C1 segment of cervical spinal cord (tissue), 14 donors: ENCODE data around the gene ARHGAP22.
"Not testable (repeated sequence)": the region's sequence is repeated elsewhere in the genome, so short reads cannot be mapped to it uniquely, and the experiment has no call there.

Experiments used
- DNase-seq, 14 donors: peaks; one replicate each; lab custom pipeline; 2025; lab: John Stamatoyannopoulos, UW

Gene ARHGAP22

GRCh38 chr10:48431871-48432270, 173.0 kb downstream of the ARHGAP22 start:
- DNase-seq = no peak

- DNase-seq = no peak
Measured at GRCh38 chr10:48430402-48430993, 174.4 kb downstream of the ARHGAP22 start.

GRCh38 chr10:48429309-48429708, 175.6 kb downstream of the ARHGAP22 start:
- no peak for DNase-seq

- DNase-seq = no peak
Measured at GRCh38 chr10:48428896-48429295, 176.0 kb downstream of the ARHGAP22 start.

GRCh38 chr10:48423884-48424283, 181.0 kb downstream of the ARHGAP22 start:
- no peak for DNase-seq

- not testable (repeated sequence) for DNase-seq
Measured at GRCh38 chr10:48421862-48422261, 183.0 kb downstream of the ARHGAP22 start.

- DNase-seq = no peak
Measured at GRCh38 chr10:48419714-48420113, 185.2 kb downstream of the ARHGAP22 start.

- no peak for DNase-seq
Measured at GRCh38 chr10:48418189-48418788, 186.6 kb downstream of the ARHGAP22 start.

GRCh38 chr10:48417374-48417773, 187.5 kb downstream of the ARHGAP22 start:
- DNase-seq = no peak

GRCh38 chr10:48416584-48417232, 188.2 kb downstream of the ARHGAP22 start:
- no peak for DNase-seq

- no peak for DNase-seq
Measured at GRCh38 chr10:48414778-48415177, 190.1 kb downstream of the ARHGAP22 start.

- no peak for DNase-seq
Measured at GRCh38 chr10:48414160-48414559, 190.7 kb downstream of the ARHGAP22 start.

- no peak for DNase-seq
Measured at GRCh38 chr10:48412933-48413332, 191.9 kb downstream of the ARHGAP22 start.

- DNase-seq = no peak
Measured at GRCh38 chr10:48412081-48412480, 192.8 kb downstream of the ARHGAP22 start.

- DNase-seq = no peak
Measured at GRCh38 chr10:48411510-48411909, 193.4 kb downstream of the ARHGAP22 start.

- DNase-seq = no peak
Measured at GRCh38 chr10:48410503-48410902, 194.4 kb downstream of the ARHGAP22 start.

GRCh38 chr10:48406658-48407057, 198.2 kb downstream of the ARHGAP22 start:
- no peak for DNase-seq

- no peak for DNase-seq
Measured at GRCh38 chr10:48406204-48406603, 198.7 kb downstream of the ARHGAP22 start.

GRCh38 chr10:48404646-48405045, 200.2 kb downstream of the ARHGAP22 start:
- no peak for DNase-seq

- DNase-seq = no peak
Measured at GRCh38 chr10:48400850-48401220, 204.0 kb downstream of the ARHGAP22 start.

GRCh38 chr10:48400129-48400849, 204.6 kb downstream of the ARHGAP22 start:
- DNase-seq = no peak

- no peak for DNase-seq
Measured at GRCh38 chr10:48399551-48399950, 205.3 kb downstream of the ARHGAP22 start.
